Fibroblast of upper back skin (primary cell): ENCODE measurements around the gene PDCD11.
"Not testable (repeated sequence)": the region's sequence is repeated elsewhere in the genome, so short reads cannot be mapped to it uniquely, and the experiment has no call there.

ENCODE experiments used
- DNase-seq: peaks from one replicate; pipeline ENCODE4 v3.0.0-alpha.2; 2013

PDCD11 gene

GRCh38 chr10:103396067-103396788 lies at the start of gene PDCD11, which contains the start of gene ATP5MK:
TSS of gene PDCD11 (plus strand) at chr10:103396626. CDS start at chr10:103398427, 1,801 bp downstream.
TSS of gene ATP5MK (minus strand) at chr10:103396475. CDS start at chr10:103392457, 4,018 bp downstream.
- DNase-seq: peak; percentile 97

GRCh38 chr10:103350175-103350516 lies 46.3 kb upstream of the PDCD11 start:
- DNase-seq: no peak

- peak; percentile 84 for DNase-seq
Measured at GRCh38 chr10:103350517-103351260, 45.7 kb upstream of the PDCD11 start, which contains the start of gene PCGF6. TSS of gene PCGF6 (minus strand) at chr10:103351140. CDS start at chr10:103351066, 74 bp downstream.

- DNase-seq: no peak
Measured at GRCh38 chr10:103353281-103353680, 43.1 kb upstream of the PDCD11 start.

GRCh38 chr10:103354567-103354966 lies 41.9 kb upstream of the PDCD11 start:
- not testable (repeated sequence) for DNase-seq

- no peak for DNase-seq
Measured at GRCh38 chr10:103355906-103356599, 40.4 kb upstream of the PDCD11 start.

GRCh38 chr10:103359493-103359892 lies 36.9 kb upstream of the PDCD11 start:
- not testable (repeated sequence) for DNase-seq

GRCh38 chr10:103360791-103361190 lies 35.6 kb upstream of the PDCD11 start:
- not testable (repeated sequence) for DNase-seq

- peak; percentile 1 for DNase-seq
Measured at GRCh38 chr10:103367379-103367781, 29.0 kb upstream of the PDCD11 start.

GRCh38 chr10:103367782-103368518 lies 28.5 kb upstream of the PDCD11 start, which contains the start of gene TAF5:
TSS of gene TAF5 (plus strand) at chr10:103367976. CDS start at chr10:103367990, 14 bp downstream.
- DNase-seq: peak; percentile 96

GRCh38 chr10:103373544-103373943 lies 22.9 kb upstream of the PDCD11 start:
- no peak for DNase-seq

- no peak for DNase-seq
Measured at GRCh38 chr10:103374263-103374662, 22.2 kb upstream of the PDCD11 start.

- DNase-seq: no peak
Measured at GRCh38 chr10:103382769-103383168, 13.7 kb upstream of the PDCD11 start.

- DNase-seq: no peak
Measured at GRCh38 chr10:103394180-103394579, 2.2 kb upstream of the PDCD11 start.

- DNase-seq: no peak
Measured at GRCh38 chr10:103395754-103396066, 716 bp upstream of the PDCD11 start.

GRCh38 chr10:103396789-103397087 lies 312 bp downstream of the PDCD11 start:
- DNase-seq: no peak

- DNase-seq: no peak
Measured at GRCh38 chr10:103397191-103397825, 882 bp downstream of the PDCD11 start.

GRCh38 chr10:103413564-103413963 lies 17.1 kb downstream of the PDCD11 start:
- no peak for DNase-seq

- no peak for DNase-seq
Measured at GRCh38 chr10:103415581-103415980, 19.2 kb downstream of the PDCD11 start.

- DNase-seq: peak; percentile 65
Measured at GRCh38 chr10:103416436-103417147, 20.2 kb downstream of the PDCD11 start.

GRCh38 chr10:103417148-103417469 lies 20.7 kb downstream of the PDCD11 start:
- DNase-seq: not testable (repeated sequence)

- no peak for DNase-seq
Measured at GRCh38 chr10:103417601-103418000, 21.2 kb downstream of the PDCD11 start.
